Fibroblast of gingiva (primary cell): ENCODE data around the gene SND1.

Experiments
- DNase-seq: peaks from one replicate; pipeline ENCODE4 v3.0.0-alpha.2; 2011; ENCODE audit warnings: low read depth

Gene SND1

DNA sequence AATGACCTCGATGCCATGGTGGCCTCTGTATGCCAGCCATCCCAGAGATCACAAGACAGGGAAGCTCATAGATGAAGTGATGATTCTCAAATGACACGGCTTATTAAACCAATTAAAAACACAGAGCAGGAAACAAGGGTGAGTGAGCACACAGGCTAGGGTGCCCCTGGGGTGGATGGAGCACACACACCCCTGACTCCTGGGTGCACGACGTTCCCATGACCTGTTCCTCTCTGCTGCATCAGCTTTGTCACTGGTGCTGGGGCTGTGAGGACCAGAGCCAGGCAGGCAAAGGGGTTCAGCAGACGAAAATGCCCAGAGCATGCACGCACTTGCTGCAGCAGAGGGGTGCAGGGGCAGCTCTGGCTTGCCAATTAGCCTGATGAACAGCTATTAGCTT lies 465.7 kb downstream of the SND1 start:
- DNase-seq, result no peak

DNA sequence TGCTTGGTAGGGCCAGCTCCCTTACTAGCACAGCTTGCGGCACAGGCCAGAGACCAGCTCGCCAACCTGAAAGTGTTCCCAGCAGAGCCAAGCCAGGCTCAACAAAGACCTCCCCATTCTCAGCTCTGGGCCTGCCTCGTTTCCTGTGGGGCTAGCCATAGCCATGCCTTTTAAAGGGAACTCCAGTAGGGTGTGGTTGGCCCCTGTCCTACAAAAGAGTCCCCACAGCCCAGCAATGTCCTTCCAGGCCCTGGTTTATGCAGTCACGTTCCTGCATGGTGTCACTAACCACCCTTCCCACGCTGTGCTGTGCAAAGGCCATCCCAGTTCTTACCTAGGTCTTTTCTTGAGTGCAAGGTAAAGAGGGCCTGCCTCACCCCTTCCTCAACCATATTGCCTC lies 467.0 kb downstream of the SND1 start:
- no peak for DNase-seq

DNA sequence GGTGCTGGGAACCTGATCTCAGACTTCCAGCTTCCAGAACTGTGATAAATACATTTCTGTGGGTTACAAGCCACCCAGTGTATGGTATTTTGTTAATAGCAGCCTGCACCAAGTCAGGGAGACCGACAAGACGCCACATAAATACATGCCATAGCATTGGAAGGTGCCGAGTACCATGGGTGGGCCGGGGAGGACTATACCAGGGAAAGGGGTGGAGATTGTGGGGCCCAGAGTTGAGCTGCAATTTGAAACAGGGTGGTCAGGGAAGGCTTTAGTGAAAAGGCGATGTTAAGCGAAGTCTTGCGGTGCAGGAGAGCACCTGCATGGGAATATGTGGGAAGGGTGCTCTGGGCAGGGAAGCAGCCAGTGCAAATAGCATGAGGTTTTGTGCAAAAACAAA lies 468.1 kb downstream of the SND1 start:
- DNase-seq, result no peak

DNA sequence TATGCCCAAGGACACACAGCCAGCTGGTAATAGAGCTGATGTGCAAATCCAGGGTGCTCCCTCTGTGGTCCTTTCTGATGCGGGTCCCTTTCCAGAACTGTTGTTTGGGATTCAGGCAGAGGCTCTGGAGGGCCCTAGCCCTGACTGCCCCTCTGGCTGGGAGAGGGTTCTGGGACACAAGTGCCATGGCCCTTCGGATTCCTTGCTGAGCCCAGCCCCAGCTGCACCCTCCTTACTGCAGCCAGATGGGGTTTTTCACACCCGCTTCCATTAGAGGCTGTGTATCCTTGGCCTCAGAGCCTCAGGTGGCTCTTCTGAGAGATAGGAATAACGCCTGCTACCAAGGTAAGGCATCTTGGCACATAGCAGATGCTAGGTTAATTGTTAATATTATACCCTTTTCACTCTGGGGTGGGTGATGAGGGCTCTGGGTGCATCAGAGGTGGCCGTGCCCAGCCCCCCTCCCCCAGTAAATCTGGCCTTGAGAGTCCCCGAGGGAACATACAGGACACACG lies 469.0 kb downstream of the SND1 start:
- no peak for DNase-seq

DNA sequence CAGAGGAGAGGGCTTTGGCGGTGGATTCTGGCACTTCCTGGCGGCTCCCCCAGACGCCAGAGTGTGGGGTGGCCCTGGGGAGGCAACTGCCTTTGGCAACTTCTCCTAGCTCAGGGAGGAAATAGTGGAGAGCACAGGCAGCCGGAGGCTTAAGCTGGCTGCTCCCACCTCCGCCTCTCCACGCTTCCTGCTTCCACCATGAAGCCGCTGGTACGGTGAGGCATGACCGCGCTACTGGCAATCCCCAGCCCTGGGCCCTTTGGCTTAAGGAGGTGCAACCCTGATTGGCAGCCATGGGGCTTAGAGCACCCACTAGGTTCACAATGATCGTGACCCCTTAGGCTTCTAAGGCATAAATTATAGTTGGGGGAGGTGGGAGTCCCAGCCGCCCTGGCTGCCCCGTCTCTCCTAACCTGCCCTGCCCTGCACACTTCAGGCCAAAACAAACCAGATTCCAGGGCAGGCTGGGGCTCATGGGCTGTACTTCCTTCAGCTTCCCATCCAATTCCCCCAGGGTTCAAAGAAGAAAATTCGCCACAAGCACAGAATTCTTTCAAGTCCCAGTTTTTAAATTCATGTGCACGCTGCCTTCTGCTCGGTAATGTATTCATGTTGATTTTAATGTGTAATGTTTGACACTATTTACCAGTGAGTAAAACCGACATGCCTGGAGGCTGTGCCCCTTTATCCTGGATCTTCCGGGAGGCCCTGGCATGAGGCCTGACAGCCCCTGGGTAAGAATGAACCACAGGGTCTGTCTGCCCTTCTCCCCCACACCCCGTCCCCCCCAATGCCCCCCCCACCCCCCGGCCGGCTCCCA lies 469.9 kb downstream of the SND1 start:
- DNase-seq, result peak; percentile 27

DNA sequence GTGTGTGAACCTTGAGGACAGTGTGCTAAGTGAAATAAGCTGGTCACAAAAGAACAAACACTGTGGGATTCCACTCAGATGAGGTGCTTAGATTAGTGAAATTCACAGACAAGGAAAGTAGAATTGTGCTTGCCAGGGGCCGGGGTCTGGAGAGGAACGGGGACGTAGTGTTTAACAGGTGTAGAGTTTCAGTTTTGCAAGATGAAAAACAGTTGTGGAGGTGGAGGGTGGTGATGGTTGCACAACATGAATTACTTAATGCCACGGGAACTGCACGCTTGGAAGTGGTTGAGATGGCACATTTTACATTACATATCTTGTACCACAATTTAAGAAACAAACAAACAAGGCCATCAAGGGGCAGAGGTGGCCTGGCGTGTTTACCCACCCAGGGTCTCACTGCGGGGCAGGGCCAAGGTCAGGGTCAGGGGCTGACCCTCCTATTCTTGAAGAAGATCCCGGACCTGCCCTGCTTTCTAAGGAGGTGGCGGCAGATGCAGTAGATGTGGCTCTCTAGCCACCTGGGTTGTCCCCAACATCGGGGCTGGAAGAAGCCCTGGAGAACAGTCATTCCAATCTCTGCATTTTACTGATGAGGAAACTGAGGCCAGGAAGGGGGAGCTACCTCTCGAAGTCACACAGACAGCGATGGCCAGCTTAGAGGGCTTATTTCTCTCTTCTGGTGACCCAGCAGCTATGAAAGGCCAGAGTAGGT lies 470.7 kb downstream of the SND1 start:
- peak; percentile 31 for DNase-seq

DNA sequence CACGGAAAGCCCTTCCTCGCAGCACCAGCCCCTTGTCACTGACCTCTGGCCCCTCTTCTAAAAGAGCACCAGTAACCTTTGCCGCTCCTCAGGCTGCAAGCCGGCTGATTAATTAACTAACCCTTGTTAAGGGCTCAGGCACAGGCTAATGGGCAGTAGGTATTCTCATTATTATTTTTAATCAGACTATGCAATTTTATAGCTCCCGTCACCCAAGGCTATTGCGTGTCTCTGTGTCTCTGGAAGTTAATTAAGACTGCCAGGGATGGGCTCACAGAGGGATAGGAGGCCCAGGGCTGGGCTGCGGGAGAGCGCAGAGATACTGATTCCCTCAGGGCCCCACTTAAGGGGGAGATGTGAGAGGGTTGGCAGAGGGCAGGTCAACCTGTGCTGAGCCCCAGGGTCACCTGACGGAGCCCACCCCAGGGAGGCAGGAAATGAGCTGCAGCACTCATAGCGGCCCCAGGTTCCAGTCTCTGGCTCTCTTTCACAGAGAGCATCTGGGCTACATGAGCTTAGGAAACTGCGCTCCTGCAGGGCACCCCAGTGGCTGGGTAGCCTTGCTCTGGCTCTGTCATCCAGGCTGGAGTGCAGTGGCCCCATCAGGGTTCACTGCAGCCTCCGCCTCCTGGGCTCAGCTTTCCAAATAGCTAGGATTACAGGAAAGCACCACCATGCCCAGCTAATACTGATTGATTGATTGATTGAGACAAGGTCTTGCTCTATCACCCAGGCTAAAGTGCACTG lies 471.5 kb downstream of the SND1 start:
- no peak for DNase-seq

DNA sequence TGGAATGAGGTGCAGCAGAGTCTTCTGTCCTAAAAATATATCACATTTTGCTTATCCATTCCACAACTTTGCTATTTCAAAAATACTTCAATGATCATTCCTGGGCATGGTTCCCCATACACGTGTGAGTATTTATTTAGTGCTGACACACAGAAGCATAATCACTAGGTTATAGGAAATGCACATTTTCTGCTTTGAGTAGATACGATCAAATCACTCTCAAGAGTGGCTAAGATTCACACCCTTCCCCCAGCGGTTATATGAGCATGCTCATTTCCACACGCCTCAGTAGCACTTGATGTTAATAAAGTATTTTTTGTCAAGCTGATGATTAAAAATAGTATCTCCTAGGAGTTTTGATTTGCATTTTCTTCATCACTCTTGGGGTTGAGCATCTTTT lies 472.8 kb downstream of the SND1 start:
- no peak for DNase-seq

DNA sequence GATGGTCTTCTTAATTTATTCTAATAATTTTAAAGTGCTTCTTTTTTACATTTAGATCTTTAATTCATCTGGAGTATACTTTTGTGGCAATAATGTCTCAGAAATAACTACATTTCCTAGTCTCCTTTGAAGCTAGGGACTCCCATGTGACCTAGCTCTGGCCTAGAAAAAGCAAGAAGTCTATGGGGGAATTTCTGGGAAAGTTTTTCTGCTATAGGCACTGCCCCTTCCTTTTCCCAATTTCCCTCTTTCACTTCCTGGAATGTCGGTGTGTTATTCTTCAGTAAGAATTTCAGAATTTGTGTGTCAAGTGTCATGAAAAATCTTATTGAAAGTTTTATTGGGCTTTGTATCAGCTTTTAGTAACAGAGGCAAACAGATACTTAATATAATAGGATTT lies 473.8 kb downstream of the SND1 start:
- no peak for DNase-seq

DNA sequence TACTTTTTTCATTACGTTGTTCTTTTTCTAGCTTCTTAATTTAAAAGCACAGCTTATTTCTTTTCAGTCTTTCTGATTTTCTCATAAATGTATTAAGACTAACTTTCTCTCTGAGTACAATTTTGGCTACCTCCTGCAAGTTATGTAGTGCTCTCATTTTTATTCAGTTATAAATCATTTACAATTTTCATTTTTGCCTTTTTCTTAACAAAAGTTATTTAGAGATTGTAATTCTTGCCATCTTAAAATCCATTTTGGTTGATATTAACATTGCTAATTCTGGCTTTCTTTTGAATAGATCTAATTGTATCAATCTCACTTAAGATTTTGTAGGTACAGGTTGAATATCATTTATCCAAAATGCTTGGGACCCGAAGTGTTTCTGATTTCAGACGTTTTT lies 476.4 kb downstream of the SND1 start:
- DNase-seq, result no peak

DNA sequence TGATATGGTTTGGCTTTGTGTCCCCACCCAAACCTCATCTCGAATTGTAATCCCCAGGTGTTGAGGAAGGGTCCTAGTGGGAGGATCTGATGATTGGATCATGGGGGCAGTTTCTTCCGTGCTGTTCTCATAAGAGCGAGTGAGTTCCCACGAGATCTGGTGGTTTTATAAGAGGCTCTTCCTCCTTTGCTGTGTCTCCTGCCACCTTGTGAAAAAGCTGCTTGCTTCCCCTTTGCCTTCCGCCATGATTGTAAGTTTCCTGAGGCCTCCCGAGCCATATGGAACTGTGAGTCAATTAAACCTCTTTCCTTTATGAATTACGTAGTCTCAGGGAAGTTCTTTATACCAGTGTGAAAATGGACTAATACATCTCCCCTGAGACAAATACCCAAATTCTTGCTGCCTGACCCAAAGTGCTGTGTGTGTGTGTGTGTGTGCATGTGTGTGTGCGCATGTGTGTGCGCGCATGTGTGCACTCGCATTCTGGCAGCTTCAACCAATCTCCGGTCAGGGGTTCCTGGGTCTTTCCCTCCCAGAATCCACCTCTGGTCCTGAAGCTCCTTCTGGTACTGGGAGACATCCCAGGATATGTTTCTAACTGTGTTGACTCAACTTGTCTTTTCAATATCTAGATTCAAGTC lies 477.4 kb downstream of the SND1 start:
- no peak for DNase-seq

DNA sequence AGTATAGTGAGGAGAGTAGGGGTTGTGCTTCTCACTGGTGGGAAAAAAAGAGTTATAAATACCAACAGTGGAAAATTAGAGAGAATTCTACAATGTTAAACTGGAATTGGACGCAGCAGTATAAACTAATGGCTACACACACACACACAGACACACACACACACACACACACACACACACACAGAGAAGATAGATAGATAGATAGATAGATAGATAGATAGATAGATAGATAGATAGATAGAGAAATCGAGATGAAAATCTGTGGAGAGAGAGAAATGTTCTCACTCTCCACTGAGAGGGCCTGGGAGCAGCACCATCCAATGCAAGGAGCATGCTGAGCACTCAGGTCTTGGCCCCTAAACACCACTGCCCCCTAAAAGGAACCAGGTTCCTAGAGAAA lies 479.1 kb downstream of the SND1 start:
- DNase-seq, result no peak

DNA sequence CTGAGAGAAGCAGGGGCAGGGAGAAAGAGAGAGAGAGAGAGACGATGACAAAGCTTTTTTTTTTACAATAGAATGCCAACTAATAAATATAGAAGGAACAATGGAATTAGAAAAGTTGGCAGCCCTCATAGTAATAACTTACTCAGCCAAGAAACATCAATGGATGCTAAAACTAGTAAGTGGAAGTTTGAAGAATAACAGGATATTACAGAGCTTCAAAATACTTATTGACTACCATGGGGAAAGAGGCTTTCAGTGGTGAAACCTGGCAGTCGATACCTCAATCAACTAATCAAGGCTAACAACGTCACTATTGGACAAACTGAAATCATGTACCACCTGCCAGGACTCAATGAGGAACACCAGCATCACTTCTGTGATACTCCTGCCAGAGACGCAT lies 479.7 kb downstream of the SND1 start:
- DNase-seq, result no peak

DNA sequence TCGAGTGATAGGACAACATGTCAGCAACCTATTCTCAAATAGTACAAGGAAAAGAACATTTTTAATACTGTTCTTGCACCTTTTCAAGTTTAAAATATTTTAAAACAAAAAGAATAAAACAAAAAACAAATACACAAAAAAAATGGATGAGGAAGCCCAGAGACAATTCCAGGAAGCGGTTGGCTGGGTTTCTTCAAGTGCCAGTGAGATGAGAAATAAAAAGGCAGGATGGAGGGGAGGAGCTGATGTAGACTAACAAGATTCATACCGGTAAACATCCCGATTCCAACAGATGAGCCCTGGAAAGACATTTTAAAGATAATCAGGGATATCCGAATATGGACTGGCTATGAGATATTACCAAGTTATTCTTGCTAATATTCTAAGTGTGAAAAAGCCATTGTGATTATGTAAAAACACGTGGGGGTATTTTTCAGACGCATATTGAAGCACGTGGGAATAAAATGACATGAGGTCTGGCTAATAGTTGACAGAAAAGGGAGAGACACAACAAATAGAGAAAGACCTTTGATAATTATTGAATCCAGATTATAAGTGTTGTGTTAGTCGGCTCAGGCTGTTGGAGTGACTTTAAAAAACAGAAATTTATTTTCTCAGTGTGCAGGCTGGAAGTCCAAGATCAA lies 480.6 kb downstream of the SND1 start:
- DNase-seq, result no peak

DNA sequence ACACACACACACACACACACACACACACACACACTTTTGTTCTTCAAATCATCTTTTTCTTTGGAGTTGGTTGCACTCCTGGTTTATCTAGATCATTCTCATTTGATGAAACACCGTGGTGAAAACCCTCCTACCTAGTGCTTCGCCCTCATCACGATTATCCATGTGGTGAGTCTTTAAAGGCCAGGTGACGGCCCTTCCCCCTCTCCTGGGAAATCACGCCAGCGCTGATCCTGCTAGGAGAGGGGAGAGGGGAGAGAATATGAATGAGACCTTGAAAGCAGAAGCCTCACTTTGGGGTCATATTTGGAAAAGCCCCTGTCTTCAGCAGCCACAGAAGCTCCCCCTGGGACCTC lies 483.1 kb downstream of the SND1 start:
- DNase-seq, result no peak

DNA sequence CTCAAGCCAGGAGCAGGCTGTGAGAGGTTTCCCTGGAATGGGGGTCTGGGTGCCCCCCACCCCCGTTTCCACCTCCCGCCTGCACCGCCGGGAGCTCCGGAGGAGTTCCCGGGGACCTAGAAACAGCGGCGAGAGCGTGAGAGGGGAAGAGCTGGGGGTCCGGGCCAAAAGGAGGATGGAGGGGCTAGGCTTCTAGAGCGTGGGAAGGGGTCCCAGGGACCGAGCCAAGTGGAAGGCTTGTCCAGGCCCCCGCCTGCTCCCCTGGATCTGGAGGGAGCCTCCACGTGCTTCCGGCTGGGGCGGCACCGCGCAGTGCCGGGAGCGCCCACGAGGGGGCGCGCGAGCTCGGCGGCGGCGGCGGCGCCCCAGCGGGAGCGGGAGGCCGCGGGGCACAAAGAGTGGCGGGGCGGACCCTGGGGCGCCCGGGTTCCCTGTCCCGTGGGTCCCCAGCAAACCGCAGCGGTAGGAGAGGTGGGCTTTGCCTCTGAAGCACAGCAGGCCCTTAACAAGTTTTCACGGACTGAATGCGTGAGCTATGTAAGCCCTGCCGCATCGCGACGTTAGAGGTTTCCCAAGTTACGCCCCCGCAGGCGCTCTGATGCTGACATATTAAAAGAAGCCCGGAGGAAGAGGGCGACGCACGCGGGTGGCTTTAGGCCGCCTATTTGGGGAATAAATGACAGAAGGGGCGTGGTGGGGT lies 483.7 kb downstream of the SND1 start:
- peak; percentile 22 for DNase-seq

DNA sequence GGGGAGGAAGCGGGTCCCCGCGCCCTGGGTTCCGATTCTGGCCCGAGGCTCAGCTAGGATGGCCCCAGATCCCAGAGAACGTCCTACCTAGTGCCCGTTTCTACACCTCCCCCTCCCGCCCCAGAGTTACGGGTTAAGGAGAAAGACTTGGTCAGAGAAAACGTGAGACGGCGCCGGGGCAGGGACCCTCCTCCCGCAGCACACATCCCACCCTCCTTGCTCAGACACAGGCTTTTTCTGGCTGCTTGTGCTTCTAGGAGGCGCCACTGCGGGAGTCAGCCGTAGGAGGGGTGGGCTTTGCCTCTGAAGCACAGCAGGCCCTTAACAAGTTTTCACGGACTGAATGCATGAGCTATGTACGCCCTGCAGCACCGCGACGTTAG lies 484.2 kb downstream of the SND1 start:
- no peak for DNase-seq

DNA sequence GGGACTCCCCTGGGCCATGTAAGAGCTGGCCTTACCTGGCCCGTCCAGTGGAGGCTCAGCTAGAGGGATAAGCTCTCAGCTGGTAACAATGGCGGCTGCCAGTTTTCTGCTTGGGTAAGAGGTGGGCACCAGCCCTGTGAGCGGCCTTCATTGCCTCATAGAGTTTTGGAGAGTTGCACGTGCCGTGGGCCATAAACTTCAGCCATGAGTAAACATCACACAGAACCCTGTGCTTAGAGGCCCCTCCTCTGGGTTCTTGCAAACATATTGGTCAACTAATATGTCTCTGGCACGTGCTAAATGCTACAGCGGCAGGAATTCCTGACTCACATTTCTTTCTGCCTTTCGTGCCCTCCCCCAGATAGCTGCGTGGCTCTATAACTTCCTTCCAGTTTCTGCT lies 485.2 kb downstream of the SND1 start:
- DNase-seq, result peak; percentile 62

DNA sequence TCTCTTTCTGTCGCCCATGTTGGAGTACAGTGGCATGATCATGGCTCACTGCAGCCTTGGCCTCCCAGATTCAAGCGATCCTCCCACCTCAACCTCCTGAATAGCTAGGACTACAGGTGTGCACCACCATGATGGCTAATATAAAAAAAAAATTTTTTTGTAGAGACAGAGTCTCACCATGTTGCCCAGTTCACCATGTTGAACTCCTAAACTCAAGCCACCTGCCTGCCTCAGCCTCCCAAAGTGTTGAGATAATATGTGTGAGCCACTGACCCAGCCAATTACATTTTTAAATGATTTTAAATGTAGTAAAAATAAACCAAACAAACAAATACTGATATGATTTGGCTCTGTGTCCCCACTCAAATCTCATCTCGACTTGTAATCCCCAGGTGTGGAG lies 487.4 kb downstream of the SND1 start:
- no peak for DNase-seq

DNA sequence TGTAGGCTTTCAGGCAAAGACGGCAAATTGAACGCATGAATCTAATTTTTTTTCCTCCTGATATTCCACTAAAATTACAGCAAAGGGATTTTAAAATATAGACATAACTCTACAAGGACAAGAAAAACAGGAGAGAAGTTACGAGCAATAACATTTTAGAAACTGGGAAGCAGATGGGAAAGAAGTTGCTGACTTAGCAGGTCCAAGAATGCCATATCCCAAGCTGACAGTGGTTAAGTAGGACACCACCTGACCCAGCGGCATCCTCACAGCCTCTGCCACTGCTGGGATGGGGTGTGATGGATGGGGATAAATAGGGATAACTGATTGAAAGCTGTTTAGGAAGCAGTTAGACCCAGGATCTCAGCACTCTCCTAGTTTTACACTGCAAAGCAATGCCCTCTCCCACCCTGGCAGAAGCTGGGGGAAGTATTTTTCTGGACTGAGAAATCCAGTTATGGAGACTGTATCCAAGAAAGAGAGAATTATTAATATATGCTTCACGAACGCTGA lies 489.7 kb downstream of the SND1 start:
- DNase-seq, result no peak
